Endothelial cell of umbilical vein (primary cell): ENCODE results near the gene KCTD19. TPM values are rescaled to one million over a fixed set of nuclear protein-coding genes. Genes with fewer than 3 reads are reported as not detected.
"Not testable (repeated sequence)": the region's sequence is repeated elsewhere in the genome, so short reads cannot be mapped to it uniquely, and the experiment has no call there.

ENCODE experiments used
- BruUV-seq: library from RNA; stranded (reverse); fragments of 400-500 nt; replicated peaks from 2 replicates; lab custom pipeline; 2021; lab: Mats Ljungman, UMichigan
- CTCF ChIA-PET: fragments of 300-600, 350-600 bp; sonication (Branson Sonifier 250); formaldehyde crosslinking; loops from one replicate; lab custom pipeline; 2021; ENCODE audit warnings: antibody characterized with exemption, inconsistent platforms; lab: Charles Lee
- POLR2A ChIA-PET: fragments of 300-600, 350-600 bp; sonication (Branson Sonifier 250); formaldehyde crosslinking; loops from one replicate; lab custom pipeline; 2021; ENCODE audit warnings: antibody characterized with exemption, inconsistent platforms; lab: Charles Lee
- DNase-seq: peaks from one replicate; pipeline ENCODE4 v3.0.0-alpha.2; 2011; ENCODE audit warnings: low read depth, low spot score
- FAIRE-seq: peaks from 2 replicates; lab custom pipeline; 2011; peaks lifted over from hg19 to GRCh38; lab: Jason Lieb, UNC
- H2AFZ ChIP-seq: 2 replicates; pipeline ENCODE4 v1.6.0; 2012; ENCODE audit warnings: low read depth, low read length, control low read depth, inconsistent platforms
- H3K27ac ChIP-seq: 2 replicates; pipeline ENCODE4 v1.5.1; 2011; ENCODE audit warnings: low read depth, mild to moderate bottlenecking, control low read depth, low read length, moderate library complexity; ENCODE audit not compliant: insufficient read depth
- H3K27me3 ChIP-seq, 2 experiments: 2 replicates each; pipeline versions ENCODE4 v1.6.0 to v1.6.1; 2011; ENCODE audit warnings: low read length in 2 of 2, mixed read lengths in 1 of 2; ENCODE audit not compliant: control insufficient read depth in 2 of 2, insufficient read depth in 2 of 2
- H3K36me3 ChIP-seq, 2 experiments: 2 replicates in 1 of 2; 3 replicates in 1 of 2; pipeline ENCODE4 v1.5.1; 2011; ENCODE audit warnings: low read length in 2 of 2, mild to moderate bottlenecking in 1 of 2, moderate library complexity in 1 of 2; ENCODE audit not compliant: control insufficient read depth in 2 of 2, insufficient read depth in 2 of 2; ENCODE audit errors: extremely low read depth in 1 of 2
- H3K4me1 ChIP-seq: 3 replicates; pipeline ENCODE4 v1.5.1; 2011; ENCODE audit warnings: mild to moderate bottlenecking, low read length; ENCODE audit not compliant: control insufficient read depth, insufficient read depth; ENCODE audit errors: extremely low read depth
- H3K4me2 ChIP-seq: 2 replicates; pipeline ENCODE4 v1.6.1; 2011; ENCODE audit warnings: low read length, control low read depth, mixed read lengths; ENCODE audit not compliant: insufficient read depth
- H3K4me3 ChIP-seq, 3 experiments: fragments of 200-600 bp in 1 of 3; sonication (generic), shearing (Covaris generic) in 1 of 3; replicated peaks in 1 of 3; 2 replicates each; pipeline ENCODE4 v1.5.1; 2011 to 2016; ENCODE audit warnings: control low read depth in 3 of 3, low read length in 3 of 3, mild to moderate bottlenecking in 2 of 3, inconsistent platforms in 1 of 3, low read depth in 1 of 3, moderate library complexity in 1 of 3; ENCODE audit not compliant: insufficient read depth in 1 of 3
- H3K79me2 ChIP-seq: 2 replicates; pipeline ENCODE4 v1.6.0; 2012; ENCODE audit warnings: low read length, inconsistent platforms; ENCODE audit not compliant: control insufficient read depth, insufficient read depth
- H3K9ac ChIP-seq: replicated peaks from 2 replicates; pipeline ENCODE3; 2011; ENCODE audit warnings: low read length, control low read depth; ENCODE audit not compliant: insufficient read depth; ENCODE audit errors: extremely low read depth
- H3K9me1 ChIP-seq: replicated peaks from 3 replicates; pipeline ENCODE4 v1.6.0; 2011; ENCODE audit warnings: mild to moderate bottlenecking, low read length; ENCODE audit not compliant: control insufficient read depth, insufficient read depth; ENCODE audit errors: extremely low read depth
- H3K9me3 ChIP-seq: replicated peaks from 2 replicates; pipeline ENCODE4 v1.5.1; 2012; ENCODE audit warnings: low read length, inconsistent platforms; ENCODE audit not compliant: control insufficient read depth, insufficient read depth
- H4K20me1 ChIP-seq: replicated peaks from 2 replicates; pipeline ENCODE3; 2011; ENCODE audit warnings: mild to moderate bottlenecking, low read length; ENCODE audit not compliant: control insufficient read depth, insufficient read depth; ENCODE audit errors: extremely low read depth
- CTCF ChIP-seq, 2 donors: IDR thresholded peaks; 1 replicate in 1 of 2; 2 replicates in 1 of 2; pipeline ENCODE4 v1.5.1; 2011; ENCODE audit warnings: low read length in 2 of 2, mild to moderate bottlenecking in 2 of 2, moderate library complexity in 2 of 2, control low read depth in 1 of 2, inconsistent platforms in 1 of 2, low read depth in 1 of 2; ENCODE audit not compliant: insufficient read depth in 1 of 2; ENCODE audit errors: extremely low read depth in 1 of 2
- EZH2 ChIP-seq: IDR thresholded peaks from 2 replicates; pipeline ENCODE4 v1.6.1; 2012; ENCODE audit warnings: borderline replicate concordance, low read depth, mild to moderate bottlenecking, moderate library complexity, low read length, inconsistent platforms; ENCODE audit not compliant: severe bottlenecking
- FOS ChIP-seq: IDR thresholded peaks from 2 replicates; pipeline ENCODE4 v1.6.1; 2011; ENCODE audit warnings: mild to moderate bottlenecking, low read length, moderate library complexity, borderline replicate concordance; ENCODE audit not compliant: insufficient read depth
- GATA2 ChIP-seq: IDR thresholded peaks from 2 replicates; pipeline ENCODE4 v1.7.0; 2011; ENCODE audit warnings: low read depth, mild to moderate bottlenecking, moderate library complexity, mixed read lengths, low read length; ENCODE audit not compliant: insufficient read length, insufficient read depth
- JUN ChIP-seq: IDR thresholded peaks from 2 replicates; pipeline ENCODE4 v1.6.1; 2011; ENCODE audit warnings: borderline replicate concordance, low read depth; ENCODE audit not compliant: insufficient read length, insufficient read depth
- MAX ChIP-seq: IDR thresholded peaks from 2 replicates; pipeline ENCODE4 v1.6.1; 2011; ENCODE audit not compliant: insufficient read depth, insufficient read length
- MYC ChIP-seq: IDR thresholded peaks from one replicate; pipeline ENCODE4 v1.6.1; 2011; ENCODE audit warnings: mild to moderate bottlenecking, low read depth, low read length
- POLR2A ChIP-seq: IDR thresholded peaks from 2 replicates; pipeline ENCODE4 v1.6.1; 2012; ENCODE audit warnings: low read depth, mild to moderate bottlenecking, control low read depth, low read length
- POLR2AphosphoS5 ChIP-seq: IDR thresholded peaks from 2 replicates; pipeline ENCODE4 v1.6.1; 2012; ENCODE audit warnings: low read depth, mild to moderate bottlenecking, control low read depth, low read length, moderate library complexity; ENCODE audit not compliant: insufficient read depth
- dilution Hi-C: fragments of 300-500 bp; cut with MboI; formaldehyde crosslinking; loops from one replicate; pipeline ENCODE4 v1.15.0; 2019; ENCODE audit warnings: low sequenced_read_pairs; ENCODE audit not compliant: extremely low pct_ligation_motif_present
- intact Hi-C: fragments of 100-400 bp; cut with micrococcal nuclease; formaldehyde crosslinking; loops from one replicate; pipeline ENCODE4 v1.10.0; 2022
- polyA plus RNA-seq, 4 experiments: library from polyadenylated mRNA; depleted of rRNA in 3 of 4; stranded (reverse) in 3 of 4; unstranded in 1 of 4; fragments of >200 nt; gene quantifications; 2 replicates each; pipeline versions ENCODE4 v1.2.1 to v1.2.3, GENCODE V29; 2011 to 2012; ENCODE audit warnings: missing spikeins in 1 of 4
- total RNA-seq: library from RNA; stranded (reverse); gene quantifications from 2 replicates; pipeline ENCODE4 v1.2.3, GENCODE V29; 2021

The KCTD19 gene
- total and polyA plus RNA-seq, 2 donors (not counting 3 experiments of a cell fraction or from before 2014, with no cell fraction given), result 0.21 to 0.44 TPM

GRCh38 chr16:67361038-67361437, 34.5 kb upstream of the KCTD19 start:
- CTCF ChIA-PET, result no interaction called here
- BruUV-seq, result no TSS peak

GRCh38 chr16:67359540-67360269, 33.2 kb upstream of the KCTD19 start:
- H3K36me3 ChIP-seq, H4K20me1 ChIP-seq, H3K4me1 ChIP-seq, H3K4me3 ChIP-seq, H3K79me2 ChIP-seq, H3K27ac ChIP-seq, dilution Hi-C loops, POLR2A ChIA-PET, BruUV-seq, H3K9me1 ChIP-seq, H3K9ac ChIP-seq, intact Hi-C loops, H2AFZ ChIP-seq, FAIRE-seq, DNase-seq, H3K4me2 ChIP-seq, H3K9me3 ChIP-seq: not testable (repeated sequence)
- CTCF ChIA-PET, result interaction anchor here (0.7 kb wide), 1 partner anchor 33 kb away, joined by 3 read pairs; the partner anchor contains the start of genes KCTD19 and LRRC36
- H3K27me3 ChIP-seq, result peaks cover 11 to 15% of the 10 kb centered on the region in 2 experiments

More at GRCh38 chr16:67361038-67361437, 34.5 kb upstream of the KCTD19 start:
- no peaks in the 10 kb centered on the region for H3K36me3 ChIP-seq
- H3K9ac ChIP-seq, result no peak overlapping the region
- H3K27ac ChIP-seq, result no peak overlapping the region
- no peaks in the 10 kb centered on the region for H3K79me2 ChIP-seq
- H2AFZ ChIP-seq, result no peak overlapping the region
- no peaks in the 10 kb centered on the region for H4K20me1 ChIP-seq
- no peak overlapping the region for H3K4me3 ChIP-seq
- FAIRE-seq (no peak), DNase-seq (no peak)
- POLR2A ChIA-PET, result no interaction called here
- peaks cover 9% of the 10 kb centered on the region for H3K4me1 ChIP-seq
- intact Hi-C loops, result no loop called here
- peaks cover 11 to 15% of the 10 kb centered on the region in 2 experiments for H3K27me3 ChIP-seq
- dilution Hi-C loops, result no loop called here
- H3K9me3 ChIP-seq, result no peaks in the 10 kb centered on the region
- H3K4me2 ChIP-seq, result no peak overlapping the region
- no peaks in the 10 kb centered on the region for H3K9me1 ChIP-seq
- no peak for TF ChIP-seq MAX
- no peak for TF ChIP-seq POLR2A
- TF ChIP-seq GATA2, result no peak
- no peak for TF ChIP-seq JUN
- TF ChIP-seq EZH2, result no peak
- TF ChIP-seq MYC, result no peak
- no peak for TF ChIP-seq FOS
- no peak for TF ChIP-seq POLR2AphosphoS5
- TF ChIP-seq CTCF (IDR thresholded peaks at IDR 0.05; ENCODE audit: extremely low read depth in 1 of 2, insufficient read depth in 1 of 2, low read depth in 1 of 2, low read length in 2 of 2), result no peak
